ENCODE measurements around the gene AKAP13. TPM values are rescaled to one million over a fixed set of nuclear protein-coding genes. Genes with fewer than 3 reads are reported as not detected.

The AKAP13 gene
- total RNA-seq, 4 donors from 2014 or later = 128 to 460 (median 243) TPM

DNA sequence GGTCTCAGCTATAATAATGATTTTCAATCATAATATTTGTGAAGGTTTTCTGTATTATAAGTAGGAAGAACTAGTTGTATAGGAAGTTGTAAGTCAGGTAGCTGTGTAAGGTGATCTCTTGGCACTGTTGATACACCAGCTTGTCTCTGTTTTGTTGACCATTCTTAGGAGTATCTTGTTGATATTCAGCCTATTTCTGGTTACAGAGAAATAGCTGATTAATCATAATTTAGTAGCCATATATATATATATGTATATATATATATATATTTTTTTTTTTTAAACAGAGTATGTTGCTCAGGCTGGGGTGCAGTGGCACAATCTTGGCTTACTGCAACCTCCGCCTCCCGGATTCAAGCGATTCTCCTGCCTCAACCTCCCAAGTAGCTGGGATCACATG, 20.2 kb downstream of the AKAP13 start:
- peaks cover 5 to 14% of the 10 kb centered on the region in 2 donors for H3K4me1 ChIP-seq
- H3K36me3 ChIP-seq = no peaks in the 10 kb centered on the region
- H3K9me3 ChIP-seq = no peaks in the 10 kb centered on the region
- no peak overlapping the region for H3K4me3 ChIP-seq
- TF ChIP-seq, protein P1, sequence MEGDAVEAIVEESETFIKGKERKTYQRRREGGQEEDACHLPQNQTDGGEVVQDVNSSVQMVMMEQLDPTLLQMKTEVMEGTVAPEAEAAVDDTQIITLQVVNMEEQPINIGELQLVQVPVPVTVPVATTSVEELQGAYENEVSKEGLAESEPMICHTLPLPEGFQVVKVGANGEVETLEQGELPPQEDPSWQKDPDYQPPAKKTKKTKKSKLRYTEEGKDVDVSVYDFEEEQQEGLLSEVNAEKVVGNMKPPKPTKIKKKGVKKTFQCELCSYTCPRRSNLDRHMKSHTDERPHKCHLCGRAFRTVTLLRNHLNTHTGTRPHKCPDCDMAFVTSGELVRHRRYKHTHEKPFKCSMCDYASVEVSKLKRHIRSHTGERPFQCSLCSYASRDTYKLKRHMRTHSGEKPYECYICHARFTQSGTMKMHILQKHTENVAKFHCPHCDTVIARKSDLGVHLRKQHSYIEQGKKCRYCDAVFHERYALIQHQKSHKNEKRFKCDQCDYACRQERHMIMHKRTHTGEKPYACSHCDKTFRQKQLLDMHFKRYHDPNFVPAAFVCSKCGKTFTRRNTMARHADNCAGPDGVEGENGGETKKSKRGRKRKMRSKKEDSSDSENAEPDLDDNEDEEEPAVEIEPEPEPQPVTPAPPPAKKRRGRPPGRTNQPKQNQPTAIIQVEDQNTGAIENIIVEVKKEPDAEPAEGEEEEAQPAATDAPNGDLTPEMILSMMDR (IDR thresholded peaks at IDR 0.05) = no peak
- TF ChIP-seq POLR2A (IDR thresholded peaks at IDR 0.05) = no peak
- intact Hi-C loops (cut with DNase I; ENCODE audit: low total_unique reads) = no loop called here
- DNase-seq = no peak
- H3K27ac ChIP-seq = peak overlapping the region in 1 of 2 donors; percentile 62
- no peaks in the 10 kb centered on the region for H3K27me3 ChIP-seq

DNA sequence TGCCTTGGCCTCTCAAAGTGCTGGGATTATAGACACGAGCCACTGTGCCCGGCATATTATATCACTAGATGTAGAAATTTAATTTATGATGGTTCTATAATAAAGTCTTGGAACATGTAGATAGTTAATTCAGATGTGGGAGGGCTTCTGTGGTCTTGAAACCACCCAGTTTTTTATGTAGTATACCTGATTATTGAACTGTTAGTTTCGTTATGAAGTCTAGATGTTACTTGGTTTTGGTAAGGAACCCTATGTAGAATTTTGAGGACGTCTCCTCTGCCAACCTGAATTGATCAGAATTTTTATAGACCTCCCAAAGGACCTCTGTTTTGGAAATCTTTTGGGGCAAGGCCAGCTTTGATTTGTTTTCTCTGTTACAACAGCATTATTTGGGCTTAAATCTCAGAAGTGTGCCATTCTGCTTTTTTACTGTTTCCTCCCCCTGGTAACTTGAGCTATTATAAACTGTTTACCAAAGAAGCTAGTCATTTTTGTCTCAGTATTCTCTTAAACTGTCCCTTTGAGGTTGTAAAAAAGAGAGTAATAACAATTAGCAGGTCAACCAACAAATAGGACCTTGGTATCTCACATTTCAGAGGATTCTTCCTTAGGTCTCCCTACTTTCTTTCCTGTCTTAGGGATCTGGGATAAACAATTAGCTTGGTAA, 20.8 kb downstream of the AKAP13 start:
- H3K27me3 ChIP-seq = no peaks in the 10 kb centered on the region
- no peak for DNase-seq
- H3K4me3 ChIP-seq = no peak overlapping the region
- H3K36me3 ChIP-seq = no peaks in the 10 kb centered on the region
- H3K9me3 ChIP-seq = no peaks in the 10 kb centered on the region
- H3K4me1 ChIP-seq = peaks cover 5 to 14% of the 10 kb centered on the region in 2 donors
- TF ChIP-seq, protein P1 (IDR thresholded peaks at IDR 0.05) = no peak
- no peak for TF ChIP-seq POLR2A (IDR thresholded peaks at IDR 0.05)
- peak overlapping the region; percentile 26 to 62 for H3K27ac ChIP-seq
- intact Hi-C loops (cut with DNase I; ENCODE audit: low total_unique reads) = no loop called here

DNA sequence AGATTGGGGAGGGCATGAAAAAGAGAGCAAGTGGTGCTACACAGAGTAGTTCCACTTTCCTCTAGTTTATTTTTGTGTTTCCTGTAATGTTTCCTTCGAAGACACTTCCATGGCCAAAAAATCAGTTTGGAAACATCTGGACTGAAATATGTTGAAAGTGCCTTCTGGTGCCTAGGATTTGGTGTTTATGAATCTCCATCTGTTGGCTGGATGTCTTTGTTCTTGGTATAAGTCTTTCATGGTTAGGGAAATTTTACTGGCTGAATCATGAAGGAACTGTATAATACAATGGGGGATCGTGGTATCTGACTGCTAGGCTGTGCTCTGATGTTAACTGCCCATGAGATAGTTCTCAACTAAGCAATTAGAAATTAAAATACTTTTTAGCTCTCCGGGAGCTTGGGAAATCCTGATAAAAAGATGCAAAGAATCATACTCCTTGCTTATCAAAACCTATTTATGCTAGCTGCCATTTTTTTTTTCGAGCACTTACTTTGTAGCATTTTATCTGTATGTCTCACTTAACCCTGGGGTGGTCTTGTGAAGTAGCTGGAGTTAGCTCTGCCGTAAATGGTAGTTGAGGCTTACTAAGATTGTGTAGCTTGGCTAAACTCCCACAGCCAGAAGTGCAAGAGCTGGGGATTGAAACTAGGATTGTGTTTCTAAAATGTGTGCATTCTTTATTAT, 21.9 kb downstream of the AKAP13 start:
- intact Hi-C loops (cut with DNase I; ENCODE audit: low total_unique reads) = no loop called here
- peaks cover 5 to 14% of the 10 kb centered on the region in 2 donors for H3K4me1 ChIP-seq
- TF ChIP-seq, protein P1 (IDR thresholded peaks at IDR 0.05) = no peak
- TF ChIP-seq POLR2A (IDR thresholded peaks at IDR 0.05) = no peak
- H3K4me3 ChIP-seq = no peak overlapping the region
- no peaks in the 10 kb centered on the region for H3K36me3 ChIP-seq
- H3K27ac ChIP-seq = peak overlapping the region; percentile 26 to 62
- H3K27me3 ChIP-seq = no peaks in the 10 kb centered on the region
- no peaks in the 10 kb centered on the region for H3K9me3 ChIP-seq
- DNase-seq = no peak

DNA sequence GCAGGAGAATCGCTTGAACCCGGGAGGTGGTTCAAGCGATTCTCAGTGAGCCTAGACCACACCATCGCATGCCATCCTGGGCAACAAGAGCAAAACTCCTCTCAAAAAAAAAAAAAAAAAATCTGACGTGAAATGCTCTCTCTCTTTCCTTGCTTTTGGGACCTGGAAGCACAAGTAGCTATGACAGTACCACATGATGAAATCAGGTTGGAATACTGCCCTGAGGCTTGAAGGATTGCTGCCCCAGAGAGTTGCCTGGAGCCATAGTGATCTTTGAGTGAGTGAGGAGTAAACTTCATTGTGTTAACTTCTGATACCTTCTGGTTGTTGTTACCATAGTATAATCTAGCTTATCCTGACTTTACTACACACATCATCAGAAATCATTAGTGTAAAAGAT, 23.3 kb downstream of the AKAP13 start:
- Histone ChIP-seq H3K9me3 (no peaks in the 10 kb centered on the region), H3K27me3 (no peaks in the 10 kb centered on the region), H3K4me1 (peaks cover 0 to 14% of the 10 kb centered on the region in 2 donors), H3K27ac (peak overlapping the region in 1 of 2 donors; percentile 62), H3K4me3 (no peak overlapping the region), H3K36me3 (no peaks in the 10 kb centered on the region)
- no peak for DNase-seq
- intact Hi-C loops (cut with DNase I; ENCODE audit: low total_unique reads) = no loop called here
- no peak for TF ChIP-seq POLR2A (IDR thresholded peaks at IDR 0.05)
- TF ChIP-seq, protein P1 (IDR thresholded peaks at IDR 0.05) = no peak

Data from uterus (tissue), 4 donors.